Measurements from ENCODE around the gene TMEM158.

Gene TMEM158

DNA sequence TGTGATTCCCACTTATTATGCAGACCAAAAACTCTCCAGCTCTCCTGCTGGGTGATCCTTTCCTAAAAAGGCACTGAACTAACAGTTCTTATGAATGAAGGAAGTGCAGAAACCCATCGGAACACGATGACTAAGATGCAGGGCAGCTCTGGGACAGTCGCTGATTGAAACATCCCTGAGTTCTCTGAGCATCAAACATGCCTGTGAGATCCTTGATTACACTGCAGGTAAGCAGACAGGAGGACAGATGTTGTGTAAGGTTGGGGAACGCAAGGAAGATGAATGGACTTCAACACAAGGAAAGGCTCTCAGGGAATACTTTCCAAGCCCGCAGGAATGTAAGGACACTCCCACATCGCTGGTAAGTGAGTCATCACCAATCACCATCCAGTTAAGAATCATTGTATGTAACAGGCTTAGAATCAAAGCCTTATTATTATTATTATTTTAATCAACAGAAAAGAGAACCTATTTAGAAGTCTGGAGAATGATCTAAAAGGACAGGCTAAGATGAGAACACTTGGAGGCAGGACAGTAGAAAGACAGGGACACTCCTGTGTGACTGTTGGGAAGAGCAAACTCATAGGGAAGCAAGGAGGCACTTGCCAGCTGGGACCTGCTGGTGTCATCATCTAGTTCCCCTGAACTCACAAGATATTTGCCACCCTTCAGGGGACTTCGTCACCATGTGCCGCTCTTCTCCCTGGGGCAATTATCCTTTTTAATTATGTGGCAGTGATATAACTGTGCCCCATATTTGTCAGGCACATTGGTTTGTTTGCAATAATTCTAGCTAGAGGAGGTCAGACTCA, 26.0 kb downstream of the TMEM158 start:
- DNase-seq (ENCODE audit: low spot score): no peak

DNA sequence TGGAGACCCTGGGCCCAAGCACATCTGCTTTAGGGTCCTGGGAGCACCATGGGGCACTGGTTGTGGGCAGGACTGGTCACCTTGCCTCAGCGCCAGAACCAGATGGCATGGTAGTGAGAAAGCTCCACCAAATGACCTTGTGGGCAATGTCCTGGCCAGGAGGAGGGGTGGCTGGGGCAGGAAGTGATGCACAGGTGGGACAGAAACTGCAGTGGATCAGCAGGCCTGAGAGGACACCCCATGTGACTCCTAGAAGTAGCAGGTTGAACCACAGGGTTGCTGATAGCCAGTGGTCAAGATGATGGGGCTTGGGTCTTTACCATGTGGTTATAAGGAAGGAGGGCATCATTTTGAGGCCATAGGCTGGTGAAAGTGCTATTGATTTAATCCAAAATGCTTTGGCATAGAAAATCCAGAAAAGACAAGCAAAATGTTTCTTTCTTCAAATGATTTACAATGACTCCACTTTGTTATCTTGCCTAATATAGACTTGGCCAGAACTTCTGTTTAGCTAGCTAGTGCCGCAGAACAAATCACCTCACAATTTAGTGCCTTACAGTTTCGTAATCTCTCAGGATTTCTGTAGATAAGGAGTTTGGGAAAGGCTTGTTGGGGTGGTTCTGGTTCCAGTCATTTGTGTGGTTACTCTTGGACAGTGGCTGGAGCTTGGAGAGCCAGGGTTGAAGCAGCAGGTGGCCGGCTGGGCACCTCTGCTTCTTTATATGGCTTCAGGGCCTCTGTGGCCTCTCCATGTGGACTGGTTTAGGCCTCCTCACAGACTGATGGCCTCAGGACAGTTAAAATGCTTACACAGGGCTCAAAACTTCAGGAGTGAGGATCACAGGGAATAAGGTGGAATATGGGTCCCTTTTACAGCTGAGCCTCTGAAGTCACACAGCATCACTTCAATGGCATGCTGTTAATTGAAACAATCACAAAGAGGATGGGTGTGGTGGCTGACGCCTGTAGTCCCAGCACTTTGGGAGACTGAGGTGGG, 27.5 kb downstream of the TMEM158 start:
- no peak for DNase-seq (ENCODE audit: low spot score)

DNA sequence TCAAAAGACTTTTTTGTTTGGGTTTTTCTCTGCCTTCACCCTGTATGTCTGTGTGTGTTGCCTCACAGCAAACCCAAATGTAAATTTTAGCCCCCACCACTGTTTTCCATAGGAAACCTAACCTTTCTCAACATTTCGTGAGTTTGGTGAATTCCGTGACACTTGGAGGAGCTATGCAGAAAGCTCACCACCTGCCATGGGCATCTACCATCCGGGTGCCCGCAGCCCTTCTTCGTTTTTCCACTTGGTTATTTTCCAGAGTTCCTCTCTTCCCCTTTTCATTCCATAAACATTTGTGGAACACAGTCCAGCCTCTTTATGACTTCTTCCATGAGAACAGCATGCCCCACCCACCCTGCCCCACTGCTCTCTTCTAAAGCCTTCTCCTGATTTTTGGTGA, 31.3 kb downstream of the TMEM158 start:
- DNase-seq (ENCODE audit: low spot score): no peak

DNA sequence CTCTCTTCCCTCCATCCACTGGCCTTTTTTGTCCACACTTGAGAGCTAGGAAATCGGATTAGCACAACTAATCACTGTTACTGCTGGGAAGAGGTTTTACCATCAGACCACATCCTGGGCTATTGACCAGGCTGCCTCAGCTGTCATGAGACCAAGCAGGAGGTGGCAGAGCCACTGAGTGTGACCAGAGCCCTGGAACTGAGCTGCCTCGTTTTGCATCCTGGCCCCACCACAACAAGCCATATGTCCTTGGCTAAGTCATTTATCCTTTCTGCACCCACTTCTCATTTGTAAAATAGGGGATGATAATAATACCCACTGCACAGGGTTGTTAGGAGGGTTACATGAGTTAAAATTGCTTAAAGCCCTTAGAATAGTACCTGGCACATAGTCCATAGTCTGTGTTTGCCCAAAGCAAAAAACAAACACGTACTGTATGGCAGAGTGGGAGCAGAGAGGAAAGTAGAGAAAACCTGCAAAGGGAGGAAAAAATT, 34.1 kb downstream of the TMEM158 start:
- DNase-seq (ENCODE audit: low spot score): no peak

DNA sequence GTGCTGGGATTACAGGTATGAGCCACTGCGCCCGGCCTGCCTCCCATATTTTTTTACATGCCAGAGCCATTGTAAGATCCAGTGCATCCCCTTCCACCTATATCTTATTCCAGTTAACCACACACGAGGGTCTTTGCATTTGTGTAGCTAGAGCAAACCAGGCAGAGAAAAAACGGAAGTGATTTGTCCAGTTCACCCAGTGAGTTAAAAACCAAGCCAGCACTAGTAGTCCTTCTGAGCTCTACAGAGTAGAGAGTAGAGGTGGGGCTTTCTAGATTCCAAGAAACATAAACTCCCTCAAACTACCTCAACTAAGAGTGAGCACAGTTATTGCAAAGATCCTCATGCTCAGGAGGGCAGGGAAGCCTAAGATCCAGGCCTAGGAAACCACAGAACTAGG, 34.7 kb downstream of the TMEM158 start:
- no peak for DNase-seq (ENCODE audit: low spot score)

DNA sequence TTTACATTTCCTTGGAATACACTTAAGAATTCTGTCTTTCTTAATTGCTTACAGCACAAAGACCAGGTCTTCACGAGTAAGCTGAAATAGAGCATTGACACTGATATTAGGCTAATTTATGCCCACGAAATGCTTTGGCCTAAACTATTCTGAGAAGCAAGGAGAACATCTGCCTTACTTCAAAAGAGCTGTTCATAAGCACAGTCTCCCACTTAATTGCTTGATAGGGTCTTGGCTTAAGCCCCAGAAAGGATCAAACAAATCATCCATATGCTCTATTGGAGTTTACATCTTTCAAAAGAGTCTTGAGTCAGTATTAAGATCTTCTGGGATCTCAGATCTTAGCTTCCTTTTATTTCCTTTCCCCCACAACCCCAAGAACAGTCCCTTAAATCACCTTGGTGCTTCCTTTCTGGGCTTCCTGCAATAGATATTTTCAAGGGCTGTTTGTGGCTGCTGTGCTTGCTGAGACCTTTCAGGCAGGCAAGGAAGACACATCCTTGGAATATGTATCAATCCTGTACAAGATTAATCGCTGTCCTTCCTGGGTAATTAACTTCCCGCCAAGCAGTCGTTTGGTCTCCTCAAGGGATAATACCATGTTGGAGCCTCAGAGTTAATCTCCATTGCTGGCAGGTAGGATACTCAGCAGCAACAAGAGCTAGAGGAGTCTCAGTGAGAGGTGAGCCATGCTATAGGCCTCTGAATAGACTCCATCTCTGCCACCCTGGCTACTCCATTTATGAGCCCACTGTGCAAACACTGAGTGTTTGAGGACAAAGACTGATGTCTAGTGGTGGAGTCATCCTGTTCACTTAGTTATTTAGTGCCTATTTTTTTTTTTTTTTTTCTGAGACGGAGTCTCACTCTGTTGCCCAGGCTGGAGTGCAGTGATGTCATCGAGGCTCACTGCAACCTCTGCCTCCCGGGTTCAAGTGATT, 37.1 kb downstream of the TMEM158 start:
- no peak for DNase-seq (ENCODE audit: low spot score)

DNA sequence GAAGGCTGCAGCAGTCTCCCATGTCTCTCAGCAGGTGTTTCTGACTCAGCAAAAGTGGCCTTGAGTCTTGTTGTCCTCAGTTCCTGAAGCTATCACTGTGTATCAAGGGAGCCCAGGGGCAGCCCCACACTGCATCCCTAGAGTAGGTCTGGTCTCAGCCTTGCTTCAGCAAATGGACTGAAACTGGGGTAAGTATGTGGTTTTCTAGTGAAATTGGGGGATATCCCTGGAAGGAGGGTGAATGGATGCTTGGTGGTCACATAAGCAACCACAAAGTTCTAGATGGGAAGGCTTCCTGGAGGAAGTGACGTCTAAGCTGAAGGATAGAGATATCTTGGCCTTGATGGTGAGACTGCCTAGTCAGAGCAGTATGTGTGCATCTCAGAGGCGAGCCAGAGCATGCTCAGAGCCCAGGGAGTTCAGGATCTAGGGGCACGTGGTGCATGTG, 38.4 kb downstream of the TMEM158 start:
- no peak for DNase-seq (ENCODE audit: low spot score)

DNA sequence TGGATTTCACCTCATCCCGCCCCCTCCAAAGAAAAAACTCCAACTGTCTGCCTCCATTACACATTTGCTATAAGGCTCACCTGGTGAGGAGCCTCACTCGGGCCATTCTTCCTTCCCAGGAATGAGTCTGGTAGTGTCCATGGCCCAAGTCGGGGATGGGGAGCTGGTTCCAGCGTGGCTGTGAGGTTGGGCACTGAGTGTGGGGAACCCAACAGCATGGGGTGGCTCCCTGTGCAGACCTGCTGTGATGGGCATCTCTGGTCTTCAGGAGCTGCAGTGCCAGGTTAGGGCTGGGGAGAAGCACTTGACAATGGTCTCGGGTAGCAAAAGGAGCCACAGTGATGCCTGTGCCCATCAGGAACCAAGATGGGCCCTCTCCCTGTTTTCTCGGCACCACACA, 39.2 kb downstream of the TMEM158 start:
- DNase-seq (ENCODE audit: low spot score): no peak

DNA sequence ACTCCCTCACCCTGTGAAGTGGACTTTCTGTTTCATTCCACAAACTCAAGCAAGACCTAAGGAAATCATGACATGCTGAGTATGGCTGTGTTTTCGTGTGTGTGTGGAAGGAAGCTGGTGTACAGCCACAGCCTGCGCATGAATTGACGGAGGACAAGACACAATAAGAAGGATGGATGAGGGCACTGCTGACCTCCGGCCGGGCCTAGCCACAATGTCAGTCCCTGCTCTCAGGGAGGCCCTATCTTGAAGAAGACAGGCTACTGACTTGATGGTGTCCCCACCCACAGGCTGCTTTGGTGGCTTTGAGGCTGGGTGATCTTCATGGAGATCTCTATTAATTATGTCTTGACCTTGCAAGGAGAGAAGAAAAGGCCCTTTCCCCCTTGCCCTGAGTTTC, 40.6 kb downstream of the TMEM158 start:
- DNase-seq (ENCODE audit: low spot score): no peak

DNA sequence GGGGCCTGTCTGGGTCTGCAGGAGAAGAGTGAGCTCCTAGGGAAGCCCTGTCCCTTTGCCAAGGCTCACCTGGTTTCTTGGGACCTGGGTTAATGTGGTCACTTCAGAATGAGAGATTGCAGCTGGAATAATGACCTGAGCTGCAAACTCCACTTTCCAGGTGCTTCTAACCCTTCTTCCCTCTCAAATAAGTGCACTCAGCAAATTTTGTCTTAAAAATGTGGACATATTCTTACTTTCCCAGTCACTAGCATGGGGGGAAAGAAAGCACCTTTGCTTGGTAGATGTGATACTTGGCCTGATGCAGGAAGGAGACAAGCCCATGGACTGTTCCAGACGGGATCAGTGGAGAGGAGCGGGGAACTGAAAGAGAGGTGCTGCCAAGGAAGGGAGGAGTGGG, 41.0 kb downstream of the TMEM158 start:
- no peak for DNase-seq (ENCODE audit: low spot score)

DNA sequence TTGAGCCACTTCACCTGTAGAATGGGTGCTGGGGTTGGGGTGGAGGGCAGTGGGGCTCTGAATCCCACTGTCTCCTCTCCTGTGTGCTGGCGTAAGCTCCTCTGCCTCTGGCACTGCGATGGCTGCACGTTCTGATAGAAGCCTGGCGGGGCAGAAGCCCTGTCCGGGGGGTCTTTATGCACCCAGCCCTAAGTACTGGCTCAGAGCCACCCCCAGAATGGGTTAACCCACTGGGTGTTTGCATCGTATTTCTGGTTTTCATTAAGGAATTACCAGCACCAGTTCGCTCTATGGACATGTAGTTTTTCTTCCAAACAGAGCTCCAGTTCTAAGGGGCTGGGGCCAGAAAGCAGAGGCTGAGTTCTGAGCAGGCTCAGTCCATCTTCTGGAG, 42.2 kb downstream of the TMEM158 start:
- DNase-seq (ENCODE audit: low spot score): no peak

DNA sequence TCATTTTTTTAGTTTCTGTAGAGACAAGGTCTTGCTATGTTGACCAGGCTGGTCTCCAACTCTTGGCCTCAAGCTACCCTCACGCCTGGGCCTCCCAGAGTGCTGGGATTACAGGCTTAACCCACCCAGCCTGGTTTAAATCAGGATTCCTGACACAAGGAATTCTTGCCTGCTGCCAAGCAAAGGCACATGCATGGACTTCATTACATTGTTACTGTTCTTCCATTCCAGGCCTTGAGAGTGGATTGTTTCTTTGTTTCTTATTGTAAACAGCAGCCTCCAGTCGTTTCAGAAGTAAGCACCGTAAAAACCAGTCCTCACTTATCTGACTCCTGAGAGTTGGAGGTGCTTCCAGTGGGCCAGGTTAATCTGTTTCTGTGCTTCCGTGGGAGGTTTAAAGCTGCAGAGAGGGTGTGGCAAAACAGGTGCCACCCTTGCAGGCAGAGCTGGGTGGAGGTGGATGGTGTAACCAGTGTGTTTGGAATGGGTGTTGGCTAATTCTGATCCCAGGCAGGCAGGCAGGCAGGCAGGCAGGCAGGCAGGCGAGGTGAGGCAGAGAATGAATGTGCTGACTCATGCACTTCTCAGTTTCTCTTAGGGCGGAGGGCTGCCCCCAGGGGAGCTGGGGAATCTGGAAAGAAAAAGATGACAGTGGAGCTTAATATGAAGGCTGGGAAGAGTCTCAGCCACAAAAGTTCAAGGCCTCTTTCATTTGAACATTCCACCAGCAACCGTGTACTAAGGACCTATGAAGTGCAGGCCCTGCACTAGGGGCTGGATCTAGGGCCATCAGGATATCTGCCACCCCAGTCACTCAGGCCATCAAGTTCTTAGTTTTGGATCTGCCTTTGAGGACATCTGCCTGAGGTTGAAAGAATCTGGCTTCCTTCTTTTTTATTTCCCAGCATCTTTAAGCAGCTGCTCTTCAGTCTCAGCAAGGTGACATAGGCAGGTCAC, 42.9 kb downstream of the TMEM158 start:
- no peak for DNase-seq (ENCODE audit: low spot score)

DNA sequence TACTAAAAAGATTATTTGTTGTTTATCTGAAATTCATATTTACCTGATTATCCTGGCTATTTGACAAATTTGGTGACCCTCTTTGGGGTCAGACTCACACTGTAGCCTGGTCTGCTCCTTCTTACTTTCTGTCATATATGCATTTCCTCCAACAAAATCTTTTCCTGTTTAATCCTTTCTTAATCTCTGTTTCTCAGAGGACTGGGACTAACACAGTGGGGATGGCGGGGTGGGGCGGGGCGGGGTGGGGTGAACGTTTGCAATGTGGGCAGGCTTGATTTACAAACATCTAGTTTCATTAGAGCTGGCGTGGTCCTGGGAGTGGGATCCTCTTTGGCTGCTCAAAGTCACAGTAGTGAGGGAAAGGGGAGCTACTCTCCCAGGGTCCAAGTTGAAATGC, 44.6 kb downstream of the TMEM158 start:
- no peak for DNase-seq (ENCODE audit: low spot score)

DNA sequence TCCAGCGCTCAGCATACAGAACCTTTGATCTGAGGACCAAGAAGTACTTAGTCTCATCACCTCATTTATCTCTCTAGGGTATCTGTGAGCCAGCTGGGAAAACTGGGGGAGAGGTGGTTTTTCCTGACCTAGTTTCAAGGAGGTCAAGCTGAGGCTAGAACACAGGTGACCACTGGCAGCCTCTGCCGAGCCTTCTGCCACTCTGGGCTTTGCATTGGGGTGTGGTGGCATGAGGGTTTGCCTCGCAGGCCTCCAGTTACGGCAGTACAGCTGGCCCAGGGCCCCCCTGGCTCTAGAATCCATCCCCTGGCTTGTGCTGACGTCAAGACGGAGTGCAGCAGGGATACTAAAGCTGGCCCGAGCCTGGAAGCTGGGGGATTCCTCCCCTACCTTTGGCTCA, 45.2 kb downstream of the TMEM158 start:
- no peak for DNase-seq (ENCODE audit: low spot score)

DNA sequence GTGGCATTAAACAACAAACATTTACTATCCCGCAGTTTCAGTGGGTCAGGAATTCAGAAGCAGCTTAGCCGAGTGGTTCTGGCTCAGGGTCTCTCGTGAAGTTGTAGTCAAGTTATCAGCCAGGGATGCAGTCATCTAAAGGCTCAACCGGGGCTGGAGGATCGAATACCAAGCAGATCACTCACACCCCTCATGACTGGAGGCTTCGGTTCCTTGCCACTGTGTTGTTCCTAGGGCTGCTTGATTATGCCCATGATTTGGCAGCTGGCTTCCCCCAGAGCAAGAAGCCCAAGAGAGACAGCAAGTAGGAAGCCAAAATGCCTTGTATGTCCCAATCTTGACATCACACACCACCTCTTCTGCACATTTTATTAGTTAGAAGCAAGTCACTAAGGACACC, 46.0 kb downstream of the TMEM158 start:
- no peak for DNase-seq (ENCODE audit: low spot score)

DNA sequence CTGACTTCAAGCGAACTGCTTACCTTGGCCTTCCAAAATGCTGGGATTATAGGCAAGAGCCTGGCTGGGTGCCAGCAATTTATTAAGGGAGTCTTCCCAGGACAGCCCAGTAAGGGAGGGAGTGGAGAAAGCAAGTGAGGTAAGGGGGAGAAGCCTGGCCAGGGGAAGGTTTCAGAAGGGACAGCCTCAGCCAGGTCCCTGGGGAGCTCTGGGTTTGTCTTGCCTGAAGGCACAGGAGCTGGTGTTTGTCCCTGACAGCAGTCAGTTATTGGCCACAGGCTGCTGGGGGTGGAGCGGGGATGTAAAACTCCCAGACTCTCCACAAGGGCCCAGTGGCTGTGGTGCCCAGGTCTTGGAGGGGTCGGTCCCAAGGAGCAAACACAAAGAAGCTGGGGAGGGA, 46.9 kb downstream of the TMEM158 start:
- no peak for DNase-seq (ENCODE audit: low spot score)

DNA sequence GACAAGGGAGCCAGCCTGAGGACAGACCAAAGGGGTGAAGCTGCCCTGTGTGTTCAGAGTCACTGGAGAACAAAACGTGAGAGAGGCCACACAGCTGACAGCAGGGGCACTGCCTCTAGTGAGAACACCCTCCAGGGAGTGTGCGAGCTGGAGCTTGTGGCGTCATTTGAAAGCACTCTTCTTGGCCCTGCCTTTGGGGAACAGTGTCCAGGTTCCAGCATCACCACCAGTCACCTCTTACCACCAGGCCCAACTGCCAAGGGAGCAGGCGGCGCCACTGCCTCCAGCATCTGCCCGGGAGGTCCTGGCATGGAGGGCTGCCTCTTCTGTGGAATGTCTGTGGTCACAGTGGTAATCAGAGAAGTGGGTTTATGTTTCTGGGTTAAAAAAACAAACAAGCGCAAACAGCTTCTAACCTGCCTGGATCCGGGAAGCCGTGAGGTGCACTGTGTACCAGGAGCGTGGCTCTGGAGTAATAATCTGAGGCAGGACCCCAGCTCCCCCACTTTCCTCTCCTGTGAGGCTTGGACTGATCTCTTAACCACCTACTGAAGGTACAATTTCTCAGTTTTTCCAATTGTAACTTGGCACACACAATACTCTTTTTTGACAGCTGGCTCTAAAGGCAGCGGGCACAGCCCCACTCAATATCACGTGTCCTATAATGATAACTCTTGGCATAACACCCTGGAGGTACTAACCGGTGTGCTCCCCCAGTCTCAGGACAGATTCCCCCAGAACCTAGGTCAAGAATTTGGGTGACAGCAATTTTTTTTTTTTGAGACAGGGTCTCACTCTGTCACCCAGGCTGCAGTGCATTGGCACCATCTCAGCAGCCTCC, 47.7 kb downstream of the TMEM158 start:
- DNase-seq (ENCODE audit: low spot score): no peak

DNA sequence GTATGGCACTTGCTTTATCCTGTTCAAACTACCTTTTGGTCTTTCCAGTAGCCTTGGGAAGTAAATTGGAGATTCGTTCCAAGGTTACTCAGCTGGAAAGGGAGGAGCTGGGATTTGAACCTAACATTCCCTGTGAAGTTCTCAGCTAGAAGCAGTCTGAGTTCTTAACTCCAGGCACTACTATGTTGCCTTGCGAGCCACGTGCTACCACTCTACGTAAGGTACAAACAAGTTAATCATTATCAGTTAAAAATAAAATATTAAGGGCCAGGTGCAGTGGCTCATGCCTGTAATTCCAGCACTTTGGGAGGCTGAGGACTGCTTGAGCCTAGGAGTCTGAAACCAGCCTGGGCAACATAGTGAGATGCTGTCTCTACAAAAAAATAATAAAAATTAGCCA, 49.2 kb downstream of the TMEM158 start:
- no peak for DNase-seq (ENCODE audit: low spot score)
